OCI-LY7 (cell line): ENCODE measurements around the gene GDPD3. TPM values are rescaled to one million over a fixed set of nuclear protein-coding genes. Genes with fewer than 3 reads are reported as not detected.

ENCODE experiments used
- BruUV-seq: library from RNA; stranded (reverse); fragments of 400-500 nt; replicated peaks from 2 replicates; lab custom pipeline; 2021; lab: Mats Ljungman, UMichigan
- CTCF ChIA-PET: fragments of 300-600 bp; sonication (Branson Sonifier 250); formaldehyde crosslinking; loops from one replicate; lab custom pipeline; 2022; ENCODE audit warnings: antibody characterized with exemption; ENCODE audit not compliant: unreplicated experiment; lab: Charles Lee
- POLR2A ChIA-PET: fragments of 300-600 bp; sonication (Branson Sonifier 250); formaldehyde crosslinking; loops from one replicate; lab custom pipeline; 2022; ENCODE audit warnings: antibody characterized with exemption; lab: Charles Lee
- DNase-seq: peaks from one replicate; pipeline ENCODE4 v3.0.0-alpha.2; 2015; ENCODE audit warnings: low spot score
- H2AFZ ChIP-seq: fragments of 200-600 bp; sonication (generic), shearing (Covaris generic); 2 replicates; pipeline ENCODE4 v1.6.1; 2014; ENCODE audit warnings: mild to moderate bottlenecking, antibody characterized with exemption, low read length, moderate library complexity
- H3K27ac ChIP-seq: fragments of 200-600 bp; sonication (generic); 2 replicates; pipeline ENCODE4 v1.5.1; 2014; ENCODE audit warnings: mixed run types, low read depth, mild to moderate bottlenecking, moderate library complexity, low read length, inconsistent platforms; ENCODE audit not compliant: poor library complexity, severe bottlenecking
- H3K36me3 ChIP-seq: fragments of 200-600 bp; sonication (generic); 2 replicates; pipeline ENCODE4 v1.6.1; 2014; ENCODE audit warnings: mild to moderate bottlenecking, antibody characterized with exemption, low read length, moderate library complexity, mixed read lengths; ENCODE audit not compliant: insufficient read depth
- H3K4me1 ChIP-seq: fragments of 200-600 bp; sonication (generic); 2 replicates; pipeline ENCODE4 v1.5.1; 2014; ENCODE audit warnings: mild to moderate bottlenecking, low read length; ENCODE audit not compliant: insufficient read depth, poor library complexity, severe bottlenecking
- H3K4me2 ChIP-seq: fragments of 200-600 bp; sonication (generic); 2 replicates; pipeline ENCODE4 v1.6.1; 2014; ENCODE audit warnings: mild to moderate bottlenecking, low read length
- H3K4me3 ChIP-seq: fragments of 200-600 bp; sonication (generic); 2 replicates; pipeline ENCODE4 v1.5.1; 2014; ENCODE audit warnings: mild to moderate bottlenecking, low read depth, low read length; ENCODE audit not compliant: poor library complexity, severe bottlenecking
- H3K79me2 ChIP-seq: fragments of 200-600 bp; sonication (generic); 2 replicates; pipeline ENCODE4 v1.6.1; 2016; ENCODE audit warnings: low read depth, mild to moderate bottlenecking, low read length, moderate library complexity, mixed read lengths; ENCODE audit not compliant: insufficient read depth
- H3K9me2 ChIP-seq: fragments of 200-600 bp; sonication (generic); 2 replicates; pipeline ENCODE4 v1.6.1; 2016; ENCODE audit warnings: mild to moderate bottlenecking, low read length, mixed read lengths; ENCODE audit not compliant: insufficient read depth
- H3K9me3 ChIP-seq: fragments of 200-600 bp; sonication (generic); 2 replicates; pipeline ENCODE4 v1.6.1; 2014; ENCODE audit warnings: mild to moderate bottlenecking, mixed run types, low read length, mixed read lengths
- H4K20me1 ChIP-seq: fragments of 200-600 bp; sonication (generic); 2 replicates; pipeline ENCODE4 v1.6.1; 2014; ENCODE audit warnings: mild to moderate bottlenecking, antibody characterized with exemption, low read length, moderate library complexity, mixed read lengths; ENCODE audit not compliant: insufficient read depth
- EZH2phosphoT487 ChIP-seq: fragments of 200-600 bp; sonication (generic); IDR thresholded peaks from 2 replicates; pipeline ENCODE4 v1.6.1; 2018; ENCODE audit warnings: low read depth, borderline replicate concordance, mild to moderate bottlenecking, mixed run types, antibody characterized with exemption, low read length, moderate library complexity, mixed read lengths
- intact Hi-C: fragments of 100-400 bp; cut with micrococcal nuclease; formaldehyde crosslinking; loops from one replicate; pipeline ENCODE4 v1.10.0; 2022; ENCODE audit not compliant: unreplicated experiment
- total RNA-seq, 2 experiments: library from RNA; depleted of rRNA in 1 of 2; stranded (reverse); fragments of >200 nt in 1 of 2; shearing (Covaris generic) in 1 of 2; gene quantifications; 2 replicates each; pipeline ENCODE4 v1.2.3, GENCODE V29; 2014 to 2022
- TF ChIP-seq, protein P1 (sequence below): fragments of 200-600 bp; sonication (generic); conservative IDR thresholded peaks from 2 replicates; pipeline ENCODE4 v1.5.1; 2014; ENCODE audit warnings: mild to moderate bottlenecking, antibody characterized with exemption, low read length, moderate library complexity, mixed read lengths

The GDPD3 gene
- total RNA-seq, 2 experiments from 2014 or later: 2.0 to 5.2 TPM

DNA sequence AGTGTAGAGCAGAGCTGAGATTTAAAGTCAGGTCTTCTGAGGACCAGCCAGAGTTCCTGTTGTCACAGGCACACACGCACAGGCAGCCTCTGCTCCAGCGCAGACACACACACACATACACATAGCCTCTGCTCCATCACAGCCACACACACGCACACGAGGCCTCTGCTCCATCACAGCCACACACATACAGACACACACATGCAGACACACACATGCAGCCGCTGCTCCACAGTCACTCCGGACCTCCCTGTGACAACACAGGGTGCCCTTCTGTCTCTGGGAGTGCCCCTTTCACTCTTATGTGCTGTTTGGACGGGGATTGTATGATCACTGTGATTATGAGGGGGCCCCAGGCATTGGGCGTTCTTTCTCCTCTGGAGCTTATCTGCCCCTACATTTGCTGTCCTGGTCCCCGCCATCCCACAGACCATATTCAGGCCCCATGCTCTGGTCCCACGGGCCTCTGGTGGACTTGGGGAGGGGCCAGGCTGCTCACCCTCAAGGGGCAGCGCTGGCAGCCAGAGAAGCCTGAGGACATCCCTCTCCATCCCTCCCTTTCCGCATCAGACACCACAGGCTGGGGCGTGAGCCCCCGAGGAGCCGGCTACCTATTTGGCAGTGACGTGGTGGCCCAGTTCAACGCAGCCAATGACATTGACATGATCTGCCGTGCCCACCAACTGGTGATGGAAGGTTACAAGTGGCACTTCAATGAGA, 29.1 kb downstream of the GDPD3 start:
- Histone ChIP-seq H3K4me3 (no peak overlapping the region), H3K4me2 (no peak overlapping the region), H3K36me3 (peaks cover 77% of the 10 kb centered on the region), H3K79me2 (peaks cover 8% of the 10 kb centered on the region; the same call in 1 of the 2 replicates), H3K9me2 (no peaks in the 10 kb centered on the region), H4K20me1 (no peaks in the 10 kb centered on the region), H3K27ac (no peak overlapping the region), H3K9me3 (no peaks in the 10 kb centered on the region), H3K4me1 (no peaks in the 10 kb centered on the region), H2AFZ (no peak overlapping the region)
- intact Hi-C loops: no loop called here
- ChIA-PET POLR2A (no interaction called here), CTCF (no interaction called here)
- no peak for DNase-seq
- TF ChIP-seq, protein P1, sequence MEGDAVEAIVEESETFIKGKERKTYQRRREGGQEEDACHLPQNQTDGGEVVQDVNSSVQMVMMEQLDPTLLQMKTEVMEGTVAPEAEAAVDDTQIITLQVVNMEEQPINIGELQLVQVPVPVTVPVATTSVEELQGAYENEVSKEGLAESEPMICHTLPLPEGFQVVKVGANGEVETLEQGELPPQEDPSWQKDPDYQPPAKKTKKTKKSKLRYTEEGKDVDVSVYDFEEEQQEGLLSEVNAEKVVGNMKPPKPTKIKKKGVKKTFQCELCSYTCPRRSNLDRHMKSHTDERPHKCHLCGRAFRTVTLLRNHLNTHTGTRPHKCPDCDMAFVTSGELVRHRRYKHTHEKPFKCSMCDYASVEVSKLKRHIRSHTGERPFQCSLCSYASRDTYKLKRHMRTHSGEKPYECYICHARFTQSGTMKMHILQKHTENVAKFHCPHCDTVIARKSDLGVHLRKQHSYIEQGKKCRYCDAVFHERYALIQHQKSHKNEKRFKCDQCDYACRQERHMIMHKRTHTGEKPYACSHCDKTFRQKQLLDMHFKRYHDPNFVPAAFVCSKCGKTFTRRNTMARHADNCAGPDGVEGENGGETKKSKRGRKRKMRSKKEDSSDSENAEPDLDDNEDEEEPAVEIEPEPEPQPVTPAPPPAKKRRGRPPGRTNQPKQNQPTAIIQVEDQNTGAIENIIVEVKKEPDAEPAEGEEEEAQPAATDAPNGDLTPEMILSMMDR: no peak
- no peak for TF ChIP-seq EZH2phosphoT487
- BruUV-seq: no TSS peak

GRCh38 chr16:30083216-30084055, 29.9 kb downstream of the GDPD3 start:
- CTCF ChIA-PET: no interaction called here
- no peak for DNase-seq
- Histone ChIP-seq H2AFZ (no peak overlapping the region), H4K20me1 (no peaks in the 10 kb centered on the region), H3K79me2 (peaks cover 12% of the 10 kb centered on the region; the same call in 1 of the 2 replicates), H3K4me2 (no peak overlapping the region), H3K27ac (no peak overlapping the region), H3K36me3 (peaks cover 85% of the 10 kb centered on the region), H3K9me3 (no peaks in the 10 kb centered on the region), H3K9me2 (no peaks in the 10 kb centered on the region), H3K4me3 (no peak overlapping the region), H3K4me1 (no peaks in the 10 kb centered on the region)
- intact Hi-C loops: no loop called here
- POLR2A ChIA-PET: interaction anchor here (0.6 kb wide), 1 partner anchor 8 kb away, joined by 5 read pairs; the partner anchor contains the start of gene TBX6
- BruUV-seq: no TSS peak
- TF ChIP-seq, protein P1: no peak
- TF ChIP-seq EZH2phosphoT487: no peak
